Measurements from ENCODE around the gene FBXO45. TPM values are rescaled to one million over a fixed set of nuclear protein-coding genes. Genes with fewer than 3 reads are reported as not detected.
A peak's percentile ranks its signal among the peaks of the same experiment; 100 is the strongest.

FBXO45 gene
- total and polyA plus RNA-seq, 9 of the 15 experiments (the other 6 are each of a cell fraction or from before 2014, with no cell fraction given): 15.2 to 52.8 (median 37.0) TPM

GRCh38 chr3:196604548-196604947 lies 36.1 kb downstream of the FBXO45 start:
- Histone ChIP-seq H3K9me3 (replicated peaks; ENCODE audit: control insufficient read depth, insufficient read depth, low read depth, low read length) (no peaks in the 10 kb centered on the region), H3K27ac (ENCODE audit: extremely low read depth, low read depth, low read length) (no peak overlapping the region), H3K4me1 (replicated peaks in 1 of 2; ENCODE audit: control insufficient read depth in 2 of 2, insufficient read depth in 2 of 2, low read length in 2 of 2) (peaks cover 5 to 20% of the 10 kb centered on the region in 2 experiments), H3K4me2 (ENCODE audit: insufficient read depth, low read length) (peak overlapping the region; percentile 35; the same call in 1 of the 2 replicates), H3K36me3 (ENCODE audit: control insufficient read depth, insufficient read depth, low read length) (no peaks in the 10 kb centered on the region), H3K4me3 (no peak overlapping the region), H4K20me1 (replicated peaks; ENCODE audit: control insufficient read depth, insufficient read depth, low read length) (no peaks in the 10 kb centered on the region), H3K79me2 (ENCODE audit: control insufficient read depth, insufficient read depth, low read length) (no peaks in the 10 kb centered on the region), H3K27me3 (ENCODE audit: control insufficient read depth in 2 of 2, insufficient read depth in 2 of 2, low read length in 2 of 2) (no peaks in the 10 kb centered on the region), H3K9me1 (ENCODE audit: control insufficient read depth, insufficient read depth, low read length) (no peaks in the 10 kb centered on the region), H2AFZ (ENCODE audit: low read depth, low read length) (peak overlapping the region; percentile 68), H3K9ac (ENCODE audit: insufficient read depth in 1 of 2, low read depth in 2 of 2, low read length in 2 of 2) (no peak overlapping the region)
- ChIA-PET CTCF (ENCODE audit: low intra/inter-chr PET ratio) (no interaction called here), POLR2A (no interaction called here)
- no TSS peak for BruUV-seq (replicated peaks)
- peak in 1 of 4 experiments; percentile 29 for DNase-seq (ENCODE audit: extremely low read depth in 1 of 4, low spot score in 3 of 4)
- in situ Hi-C loops (cut with MboI) (loop anchor here (10.0 kb wide), 1 partner anchor 370 kb away; no protein-coding TSS in a partner anchor), intact Hi-C loops (cut with micrococcal nuclease) (no loop called here)
- TF ChIP-seq DNMT1 (IDR thresholded peaks at IDR 0.05) (no peak), U2AF1 (optimal IDR thresholded peaks at IDR 0.05; ENCODE audit: low read depth, low read length) (no peak), SMARCE1 (IDR thresholded peaks at IDR 0.05) (no peak), JUND (IDR thresholded peaks at IDR 0.05; ENCODE audit: borderline replicate concordance, low read depth, low read length) (no peak), JUND (tag; IDR thresholded peaks at IDR 0.05; ENCODE audit: borderline replicate concordance, low read depth, low read length) (no peak), TCFL5 (CRISPR knock-in tag; conservative IDR thresholded peaks at IDR 0.05) (no peak), TARDBP (IDR thresholded peaks at IDR 0.05) (no peak), PTBP1 (IDR thresholded peaks at IDR 0.05; ENCODE audit: low read depth, low read length) (no peak), RAD21 (CRISPR knock-in tag; conservative IDR thresholded peaks at IDR 0.05 in 1 of 2, IDR thresholded peaks at IDR 0.05 in 1 of 2) (0 out of 4 replicates have a peak, but pooled peaks of 1 of the 2 experiments have one; percentile 20)
- no peak for FAIRE-seq
- no peak for ATAC-seq
- 33% methylated on average over 13 of the region's 13 CpGs for WGBS (ENCODE audit: insufficient coverage, low coverage, missing lambda C conversion rate)
